NCI-H2196 (cell line): Measurements from ENCODE around the gene CNIH4.
"Not testable (repeated sequence)": the region's sequence is repeated elsewhere in the genome, so short reads cannot be mapped to it uniquely, and the experiment has no call there.

Source experiments
- DNase-seq: peaks from one replicate; lab custom pipeline; 2025; ENCODE audit not compliant: unreplicated experiment; lab: John Stamatoyannopoulos, UW

The CNIH4 gene

GRCh38 chr1:224393294-224393693 lies 36.6 kb downstream of the CNIH4 start:
- no peak for DNase-seq

DNA sequence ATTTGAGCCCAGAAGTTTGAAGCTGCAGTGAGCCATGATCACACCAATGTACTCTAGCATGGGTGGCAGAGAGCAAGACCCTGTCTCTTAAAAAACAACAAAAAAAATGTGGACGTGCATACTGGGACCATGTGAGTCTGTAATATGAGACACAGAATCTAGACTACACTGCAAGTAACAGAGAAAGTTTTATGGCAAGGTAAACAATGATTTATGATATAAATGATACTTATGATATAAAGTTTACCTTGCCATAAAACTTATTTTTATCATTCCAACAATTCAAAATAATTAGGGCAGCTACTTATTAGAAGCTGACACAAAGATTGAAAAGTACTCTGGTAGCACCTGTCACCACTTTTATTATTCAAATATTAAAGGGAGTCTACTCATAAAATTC lies 43.2 kb downstream of the CNIH4 start:
- DNase-seq = no peak

DNA sequence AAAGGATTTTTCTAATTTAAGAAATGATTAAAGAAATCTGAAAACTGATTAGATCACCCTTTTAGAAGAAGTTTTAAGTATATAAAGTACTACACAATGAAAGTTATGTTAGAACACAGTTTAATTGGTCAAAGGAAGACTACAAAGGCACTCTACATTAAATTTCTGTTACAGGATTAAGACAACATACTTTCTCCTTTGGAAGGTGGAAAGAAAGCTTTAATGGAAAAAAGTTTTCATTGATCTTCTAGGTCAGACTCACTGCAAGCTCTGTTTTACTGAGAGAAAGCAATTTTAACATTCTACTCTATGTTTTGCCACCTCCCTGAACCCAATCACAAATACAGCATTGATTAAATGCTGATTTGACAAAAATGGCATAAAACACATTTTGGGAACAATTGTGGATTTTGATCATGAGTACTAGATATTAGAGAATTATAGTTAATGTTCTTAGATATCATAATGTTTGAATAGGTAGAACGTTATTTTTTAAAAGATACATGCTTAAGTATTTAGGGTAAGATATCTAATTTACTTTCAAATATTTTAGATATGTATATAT lies 45.9 kb downstream of the CNIH4 start:
- DNase-seq = no peak

GRCh38 chr1:224404916-224405603 lies 48.4 kb downstream of the CNIH4 start:
- no peak for DNase-seq

DNA sequence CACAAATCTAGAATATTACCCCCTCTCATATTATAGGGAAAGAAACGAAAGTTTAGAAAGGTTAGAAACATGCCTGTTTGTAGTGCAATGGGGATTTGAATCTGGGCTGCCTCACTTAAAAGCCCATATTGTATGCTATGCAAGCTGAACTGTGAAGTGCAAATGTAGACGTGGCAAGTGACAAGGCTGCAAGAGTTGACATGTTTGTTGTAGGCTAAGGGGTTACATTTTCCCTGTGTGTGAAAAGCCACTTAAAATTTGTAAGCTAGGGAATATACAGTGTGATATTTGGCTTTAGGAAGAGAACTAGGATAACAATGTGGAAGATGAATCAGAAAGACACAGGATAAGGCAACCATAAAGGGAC lies 48.9 kb downstream of the CNIH4 start:
- DNase-seq = no peak

DNA sequence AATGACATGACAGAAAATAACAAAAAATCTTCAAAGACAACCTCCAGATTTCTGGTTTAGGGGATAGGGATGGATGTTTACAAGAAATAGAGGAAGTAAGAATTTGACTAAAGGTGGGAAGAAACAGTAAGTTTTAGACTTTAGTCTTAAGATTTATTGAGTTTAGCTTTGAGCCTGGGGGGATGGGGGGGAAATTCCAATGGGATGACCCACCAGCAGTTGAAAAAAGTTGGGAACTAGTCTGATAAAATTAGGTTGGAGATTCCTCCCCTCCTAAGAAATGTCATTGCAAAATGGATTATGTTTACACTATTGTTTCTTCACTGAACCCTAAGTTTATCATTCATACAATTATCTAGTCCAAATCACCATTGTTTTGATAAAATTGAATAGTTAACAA lies 49.5 kb downstream of the CNIH4 start:
- DNase-seq = no peak

DNA sequence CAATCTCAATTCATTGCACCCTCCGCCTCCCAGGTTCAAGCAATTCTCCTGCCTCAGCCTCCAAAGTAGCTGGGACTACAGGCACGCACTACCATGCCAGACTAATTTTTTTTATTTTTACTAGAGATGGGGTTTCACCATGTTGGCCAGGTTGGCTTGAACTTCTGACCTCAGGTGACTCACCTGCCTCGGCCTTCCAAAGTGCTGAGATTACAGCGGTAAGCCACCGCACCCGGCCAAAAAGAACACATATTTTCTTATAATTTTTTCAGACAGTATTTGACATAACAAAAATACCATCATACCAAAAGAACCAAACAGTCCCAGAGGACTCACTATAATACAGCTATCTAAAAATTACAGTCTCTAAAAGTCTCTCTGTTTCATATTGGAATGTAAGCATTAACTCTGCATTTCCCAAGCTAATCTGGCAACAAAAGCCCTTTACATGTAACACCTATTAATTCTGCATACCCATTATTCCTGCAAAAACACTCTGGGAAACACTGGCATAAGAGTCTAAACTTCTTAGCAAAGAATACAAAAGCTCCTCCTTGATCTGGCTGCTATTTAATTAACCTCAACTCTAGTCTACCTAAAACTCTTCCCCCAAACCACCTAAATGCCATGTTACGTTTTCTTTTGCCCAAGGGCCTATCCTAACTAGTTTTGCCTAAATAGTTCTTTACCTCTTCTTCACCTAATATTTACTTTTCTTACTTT lies 51.1 kb downstream of the CNIH4 start:
- no peak for DNase-seq

- no peak for DNase-seq
These were observed 51.6 kb downstream of the CNIH4 start for GRCh38 chr1:224408294-224408590.

- DNase-seq = no peak
These were observed 55.1 kb downstream of the CNIH4 start for GRCh38 chr1:224411766-224412165.

DNA sequence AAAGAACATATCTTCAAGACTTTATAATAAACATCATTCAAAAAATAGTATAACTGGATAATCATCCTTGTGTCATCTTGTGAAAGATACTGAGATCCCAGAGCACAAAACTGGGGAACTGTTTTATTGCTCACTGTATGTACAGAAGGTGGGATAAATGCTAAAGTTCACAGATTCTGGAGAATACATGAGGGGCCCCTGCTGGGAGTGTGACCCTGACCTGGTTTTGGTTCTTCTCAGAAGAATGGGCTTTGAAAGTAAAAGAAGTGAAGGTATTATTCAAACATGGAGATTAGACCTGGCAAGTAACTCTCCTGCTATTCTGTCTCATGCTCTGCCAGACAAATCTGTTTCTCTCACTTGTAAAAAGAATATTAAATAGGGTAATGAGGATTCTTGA lies 63.4 kb downstream of the CNIH4 start:
- no peak for DNase-seq

- DNase-seq = no peak
These were observed 68.7 kb downstream of the CNIH4 start for GRCh38 chr1:224425279-224425884.

DNA sequence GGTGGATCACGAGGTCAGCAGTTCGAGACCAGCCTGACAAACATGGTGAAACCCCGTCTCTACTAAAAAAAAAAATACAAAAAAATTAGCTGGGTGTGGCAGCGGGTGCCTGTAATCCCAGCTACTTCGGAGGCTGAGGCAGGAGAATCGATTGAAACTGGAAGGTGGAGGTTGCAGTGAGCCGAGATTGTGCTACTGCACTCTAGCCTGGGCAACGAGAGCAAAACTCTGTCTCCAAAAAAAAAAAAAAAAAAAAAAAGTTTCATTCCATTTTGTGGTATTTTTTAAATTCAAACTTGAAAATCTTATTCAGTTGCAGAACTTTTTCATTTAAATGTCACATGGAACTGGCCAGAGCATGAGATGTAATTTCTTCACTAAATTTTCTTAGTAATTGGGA lies 70.2 kb downstream of the CNIH4 start:
- DNase-seq = not testable (repeated sequence)

DNA sequence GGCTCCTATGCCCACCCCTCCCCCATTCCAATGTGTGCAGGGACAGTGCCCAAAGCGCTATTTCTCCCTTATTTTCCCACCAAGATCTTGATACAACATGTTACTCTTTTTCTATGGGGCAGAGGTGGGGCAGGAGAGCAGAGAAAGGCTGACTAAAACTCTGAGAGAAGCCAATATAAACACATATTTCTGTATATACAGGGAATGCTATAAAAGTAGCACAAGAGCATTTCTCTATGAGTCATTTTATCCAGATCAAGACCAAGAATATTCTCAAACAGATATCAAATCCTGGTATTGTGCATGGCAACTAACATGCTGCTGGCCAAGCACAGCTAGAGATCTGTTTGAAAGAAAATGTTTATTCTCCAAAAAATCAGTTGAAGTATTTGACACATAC lies 70.7 kb downstream of the CNIH4 start:
- no peak for DNase-seq

DNA sequence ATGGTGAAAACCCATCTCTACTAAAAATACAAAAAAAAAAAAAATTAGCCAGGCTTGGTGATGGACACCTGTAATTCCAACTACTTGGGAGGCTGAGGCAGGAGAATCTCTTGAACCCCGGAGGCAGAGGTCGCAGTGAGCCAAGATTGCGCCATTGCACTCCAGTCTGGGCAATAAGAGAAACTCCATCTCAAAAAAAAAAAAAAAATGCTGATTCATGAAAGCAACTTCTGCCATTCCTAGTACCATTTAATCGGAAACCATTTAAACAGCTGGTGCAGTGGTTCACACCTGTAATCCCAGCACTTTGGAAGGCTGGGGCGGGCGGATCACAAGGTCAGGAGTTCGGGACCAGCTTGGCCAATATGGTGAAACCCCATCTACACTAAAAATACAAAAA lies 72.0 kb downstream of the CNIH4 start:
- DNase-seq = not testable (repeated sequence)
